Stimulated activated CD4-positive, alpha-beta T cell treated with anti-CD3 and anti-CD28 coated beads, Interleukin-1b, Interleukin-23, amount 100 ng/mL, for 48 hours (primary cell): ENCODE data around the gene FAM81B.

Experiments
- DNase-seq: peaks from one replicate; pipeline ENCODE4 v3.0.0-alpha.2; 2020

FAM81B gene

DNA sequence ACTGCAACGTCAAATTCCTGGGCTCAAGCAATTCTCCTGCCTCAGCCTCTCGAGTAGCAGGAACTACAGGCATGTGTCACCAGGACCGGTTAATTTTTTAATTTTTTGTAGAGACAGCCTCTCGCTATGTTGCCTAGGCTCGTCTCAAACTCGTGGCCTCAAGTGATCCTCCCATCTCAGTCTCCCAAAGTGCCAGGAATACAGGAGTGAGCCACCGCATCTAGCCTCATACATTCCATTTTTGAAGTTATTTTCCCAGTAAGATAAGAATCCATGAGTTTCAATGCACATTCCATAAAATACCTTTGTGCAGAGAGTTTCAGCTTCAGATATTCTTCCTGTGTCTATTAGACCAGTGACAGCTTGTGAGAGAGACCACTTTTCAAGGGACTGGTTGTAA lies 93.3 kb downstream of the FAM81B start:
- no peak for DNase-seq

DNA sequence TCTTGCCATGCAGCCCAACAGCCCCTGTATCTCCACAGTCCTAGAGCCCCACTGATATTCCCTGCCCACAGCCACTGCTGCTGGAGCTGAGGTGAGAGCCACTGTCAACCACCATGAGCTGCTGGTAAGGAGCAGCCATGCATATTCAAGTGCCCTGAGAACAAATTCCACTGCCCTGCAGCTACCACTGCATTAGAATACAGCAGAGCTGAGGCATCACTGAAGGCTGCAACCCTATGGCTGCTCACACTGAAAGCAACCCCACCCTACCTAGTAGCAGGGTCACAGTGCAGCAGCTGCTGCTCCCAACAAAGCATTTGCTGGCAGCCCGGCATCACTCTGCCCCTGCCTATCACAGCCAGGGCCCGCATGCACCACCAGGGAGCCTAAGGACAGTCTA lies 95.0 kb downstream of the FAM81B start:
- no peak for DNase-seq

DNA sequence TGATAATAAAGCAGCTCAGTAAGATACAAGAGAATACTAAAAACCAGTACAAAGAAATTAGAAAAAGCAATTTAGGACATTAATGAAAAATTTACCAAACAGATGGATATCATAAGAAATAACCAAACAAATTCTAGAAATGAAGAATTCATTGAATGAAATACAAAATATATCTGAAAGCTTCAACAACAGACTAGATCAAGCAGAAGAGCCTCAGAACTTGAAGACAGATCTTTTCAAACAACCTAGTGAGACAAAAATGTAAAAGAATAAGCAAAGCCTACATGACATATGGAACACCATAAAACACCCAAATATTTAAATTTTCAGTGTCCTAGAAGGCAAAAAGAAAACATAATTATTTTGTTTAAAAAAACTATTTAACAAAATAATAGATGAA lies 96.7 kb downstream of the FAM81B start:
- no peak for DNase-seq
